Measurements from ENCODE around the gene RHNO1. TPM values are rescaled to one million over a fixed set of nuclear protein-coding genes. Genes with fewer than 3 reads are reported as not detected.

Gene RHNO1
- polyA plus RNA-seq, 1 experiment = 42.0 TPM

- POLR2A ChIA-PET = interaction anchor here (0.5 kb wide), 1 partner anchor 40 kb away, joined by 5 read pairs; no protein-coding TSS in a partner anchor
- Histone ChIP-seq H3K4me3 (ENCODE audit: low read depth, low read length) (no peak overlapping the region), H3K27me3 (ENCODE audit: control insufficient read depth, insufficient read depth, low read length) (no peaks in the 10 kb centered on the region), H3K27ac (ENCODE audit: low read depth, low read length) (no peak overlapping the region), H3K9me3 (ENCODE audit: control insufficient read depth, insufficient read depth, low read length) (no peaks in the 10 kb centered on the region)
- DNase-seq (ENCODE audit: low read depth, low spot score) = peak; percentile 56
- CTCF ChIA-PET = interaction anchor here (0.6 to 2.7 kb wide), 26 partner anchors 9 to 844 kb away, joined by 3 to 31 read pairs (median 4); partner anchors contain the start of genes FOXM1, ITFG2, NRIP2 and RHNO1
- peak; percentile 93 for TF ChIP-seq CTCF (IDR thresholded peaks at IDR 0.05; ENCODE audit: low read depth, low read length)
These were observed 23.4 kb upstream of the RHNO1 start for GRCh38 chr12:2853626-2854025.

- ChIA-PET POLR2A (interaction anchor here (0.6 kb wide), 1 partner anchor 10 kb away, joined by 3 read pairs; no protein-coding TSS in a partner anchor), CTCF (interaction anchor here (0.8 to 2.7 kb wide), 13 partner anchors 10 to 219 kb away, joined by 3 to 31 read pairs (median 7); partner anchors contain the start of genes FOXM1, NRIP2 and RHNO1)
- Histone ChIP-seq H3K9me3 (ENCODE audit: control insufficient read depth, insufficient read depth, low read length) (no peaks in the 10 kb centered on the region), H3K4me3 (ENCODE audit: low read depth, low read length) (no peak overlapping the region), H3K27ac (ENCODE audit: low read depth, low read length) (no peak overlapping the region), H3K27me3 (ENCODE audit: control insufficient read depth, insufficient read depth, low read length) (no peaks in the 10 kb centered on the region)
- DNase-seq (ENCODE audit: low read depth, low spot score) = no peak
- TF ChIP-seq CTCF (IDR thresholded peaks at IDR 0.05; ENCODE audit: low read depth, low read length) = no peak
These were observed 22.2 kb upstream of the RHNO1 start for GRCh38 chr12:2854669-2855453.

- H3K27me3 ChIP-seq (ENCODE audit: control insufficient read depth, insufficient read depth, low read length) = no peaks in the 10 kb centered on the region
- no peak for DNase-seq (ENCODE audit: low read depth, low spot score)
- no peaks in the 10 kb centered on the region for H3K9me3 ChIP-seq (ENCODE audit: control insufficient read depth, insufficient read depth, low read length)
- no peak for TF ChIP-seq CTCF (IDR thresholded peaks at IDR 0.05; ENCODE audit: low read depth, low read length)
- ChIA-PET CTCF (interaction anchor here (0.9 kb wide), 1 partner anchor 17 kb away, joined by 3 read pairs; no protein-coding TSS in a partner anchor), POLR2A (no interaction called here)
- no peak overlapping the region for H3K4me3 ChIP-seq (ENCODE audit: low read depth, low read length)
- H3K27ac ChIP-seq (ENCODE audit: low read depth, low read length) = no peak overlapping the region
These were observed 21.5 kb upstream of the RHNO1 start for GRCh38 chr12:2855546-2855945.

GRCh38 chr12:2856051-2856450 lies 21.0 kb upstream of the RHNO1 start:
- TF ChIP-seq CTCF (IDR thresholded peaks at IDR 0.05; ENCODE audit: low read depth, low read length) = no peak
- POLR2A ChIA-PET = no interaction called here
- H3K4me3 ChIP-seq (ENCODE audit: low read depth, low read length) = no peak overlapping the region
- no peaks in the 10 kb centered on the region for H3K9me3 ChIP-seq (ENCODE audit: control insufficient read depth, insufficient read depth, low read length)
- DNase-seq (ENCODE audit: low read depth, low spot score) = no peak
- no peak overlapping the region for H3K27ac ChIP-seq (ENCODE audit: low read depth, low read length)
- no peaks in the 10 kb centered on the region for H3K27me3 ChIP-seq (ENCODE audit: control insufficient read depth, insufficient read depth, low read length)
- CTCF ChIA-PET = interaction anchor here (0.9 kb wide), 1 partner anchor 17 kb away, joined by 3 read pairs; no protein-coding TSS in a partner anchor

- H3K9me3 ChIP-seq (ENCODE audit: control insufficient read depth, insufficient read depth, low read length) = no peaks in the 10 kb centered on the region
- ChIA-PET CTCF (interaction anchor here (1.1 kb wide), 1 partner anchor 178 kb away, joined by 4 read pairs; no protein-coding TSS in a partner anchor), POLR2A (interaction anchor here (1.2 kb wide), 1 partner anchor 12 kb away, joined by 4 read pairs; no protein-coding TSS in a partner anchor)
- no peak within 1 kb of the TSS for H3K4me3 ChIP-seq (ENCODE audit: low read depth, low read length)
- H3K27ac ChIP-seq (ENCODE audit: low read depth, low read length) = no peak within 1 kb of the TSS
- TF ChIP-seq CTCF (IDR thresholded peaks at IDR 0.05; ENCODE audit: low read depth, low read length) = no peak
- H3K27me3 ChIP-seq (ENCODE audit: control insufficient read depth, insufficient read depth, low read length) = no peaks in the 10 kb centered on the region
- DNase-seq (ENCODE audit: low read depth, low spot score) = no peak
These were observed 20.0 kb upstream of the RHNO1 start, which contains the start of gene TEX52 for GRCh38 chr12:2857021-2857431. TSS of gene TEX52 (minus strand) at chr12:2857039. CDS start at chr12:2857026, 13 bp downstream.
